ENCODE results near the gene SP2. TPM values are rescaled to one million over a fixed set of nuclear protein-coding genes. Genes with fewer than 3 reads are reported as not detected.

Gene SP2
- total and polyA plus RNA-seq, 2 of the 8 experiments (the other 6 are each of a cell fraction or from before 2014, with no cell fraction given) = 5.6 to 13.8 TPM

- no peak for TF ChIP-seq SAP30 (IDR thresholded peaks at IDR 0.05; ENCODE audit: insufficient read depth, insufficient replicate concordance, low read length)
- TF ChIP-seq RBBP5 (IDR thresholded peaks at IDR 0.05; ENCODE audit: borderline replicate concordance, low read depth, low read length) = no peak
- TF ChIP-seq TAF1 (IDR thresholded peaks at IDR 0.05; ENCODE audit: low read depth, low read length) = no peak
- no peak for TF ChIP-seq TCF12 (IDR thresholded peaks at IDR 0.05; ENCODE audit: low read depth, low read length)
- TF ChIP-seq RXRA (IDR thresholded peaks at IDR 0.05; ENCODE audit: insufficient read depth, low read depth, low read length) = no peak
Observed at GRCh38 chr17:47869114-47869513, 26.9 kb upstream of the SP2 start (continued).
